SK-N-SH (cell line): ENCODE measurements around the gene HMG20A. TPM values are rescaled to one million over a fixed set of nuclear protein-coding genes. Genes with fewer than 3 reads are reported as not detected.

ENCODE experiments used
- CTCF ChIA-PET: fragments of 300-600, 350-600 bp; formaldehyde crosslinking; extraction: SDS; loops from one replicate; lab custom pipeline; 2021; lab: Yijun Ruan, JAX
- POLR2A ChIA-PET: fragments of 350-600 bp; sonication (Branson Sonifier 250); formaldehyde crosslinking; extraction: SDS; loops from one replicate; lab custom pipeline; 2020; ENCODE audit warnings: antibody characterized with exemption, inconsistent platforms; lab: Yijun Ruan, JAX
- DNase-seq: peaks from one replicate; pipeline ENCODE4 v3.0.0; 2012
- H2AFZ ChIP-seq: fragments of 200-600 bp; sonication (generic); 2 replicates; pipeline ENCODE4 v1.8.1; 2016; ENCODE audit warnings: antibody characterized with exemption, mild to moderate bottlenecking, low read depth
- H3F3A ChIP-seq: fragments of 200-600 bp; sonication (generic); replicated peaks from 2 replicates; pipeline ENCODE3; 2016; ENCODE audit warnings: antibody characterized with exemption, mild to moderate bottlenecking; ENCODE audit not compliant: insufficient read depth
- H3K27ac ChIP-seq, 2 experiments: fragments of 200-500 bp in 1 of 2; fragments of 200-600 bp in 1 of 2; sonication (Bioruptor generic) in 1 of 2; sonication (generic), shearing (Covaris generic) in 1 of 2; 2 replicates each; pipeline versions ENCODE4 v1.5.1 to v1.6.1; 2014 to 2016; ENCODE audit warnings: low read depth in 2 of 2, inconsistent platforms in 1 of 2, low read length in 1 of 2, mild to moderate bottlenecking in 1 of 2, mixed read lengths in 1 of 2
- H3K27me3 ChIP-seq: fragments of 200-600 bp; sonication (generic), shearing (Covaris generic); 2 replicates; pipeline ENCODE4 v1.6.1; 2016; ENCODE audit warnings: mixed run types; ENCODE audit not compliant: insufficient read depth
- H3K36me3 ChIP-seq, 2 experiments: fragments of 200-500 bp in 1 of 2; fragments of 200-600 bp in 1 of 2; sonication (Bioruptor generic) in 1 of 2; sonication (generic) in 1 of 2; replicated peaks in 1 of 2; 2 replicates each; pipeline versions ENCODE3 to v1.5.1; 2014 to 2016; ENCODE audit warnings: low read length in 1 of 2, mild to moderate bottlenecking in 1 of 2; ENCODE audit not compliant: insufficient read depth in 2 of 2, control insufficient read depth in 1 of 2
- H3K4me1 ChIP-seq, 2 experiments: fragments of 200-500 bp in 1 of 2; fragments of 200-600 bp in 1 of 2; sonication (Bioruptor generic) in 1 of 2; sonication (generic), shearing (Covaris generic) in 1 of 2; 2 replicates each; pipeline versions ENCODE4 v1.5.1 to v1.6.1; 2014 to 2016; ENCODE audit warnings: low read depth in 1 of 2, low read length in 1 of 2, mixed run types in 1 of 2; ENCODE audit not compliant: insufficient read depth in 2 of 2, control insufficient read depth in 1 of 2
- H3K4me2 ChIP-seq: fragments of 200-600 bp; sonication (generic), shearing (Covaris generic); 2 replicates; pipeline ENCODE4 v1.6.1; 2017; ENCODE audit warnings: mixed run types
- H3K4me3 ChIP-seq, 2 experiments: fragments of 200-500 bp in 1 of 2; fragments of 200-600 bp in 1 of 2; sonication (Bioruptor generic) in 1 of 2; sonication (generic), shearing (Covaris generic) in 1 of 2; 2 replicates each; pipeline versions ENCODE4 v1.5.1 to v1.8.1; 2014 to 2016; ENCODE audit warnings: low read depth in 2 of 2, inconsistent platforms in 1 of 2, low read length in 1 of 2, mild to moderate bottlenecking in 1 of 2, mixed read lengths in 1 of 2, moderate library complexity in 1 of 2
- H3K79me2 ChIP-seq: fragments of 200-600 bp; sonication (generic); 2 replicates; pipeline ENCODE4 v1.8.1; 2017; ENCODE audit warnings: mild to moderate bottlenecking; ENCODE audit not compliant: insufficient read depth
- H3K9ac ChIP-seq: fragments of 200-600 bp; sonication (generic); 2 replicates; pipeline ENCODE4 v1.6.1; 2017; ENCODE audit warnings: mixed run types
- H3K9me2 ChIP-seq: fragments of 200-600 bp; sonication (generic); 2 replicates; pipeline ENCODE4 v1.6.1; 2017; ENCODE audit warnings: mixed run types
- H3K9me3 ChIP-seq: fragments of 200-600 bp; sonication (generic); 2 replicates; pipeline ENCODE4 v1.6.1; 2017; ENCODE audit warnings: mixed run types, mild to moderate bottlenecking, moderate library complexity
- H4K20me1 ChIP-seq: fragments of 200-600 bp; sonication (generic); 2 replicates; pipeline ENCODE4 v1.6.1; 2017; ENCODE audit warnings: mild to moderate bottlenecking, mixed run types; ENCODE audit not compliant: insufficient read depth
- CHD2 ChIP-seq: fragments of 150-350 bp; IDR thresholded peaks from 2 replicates; pipeline ENCODE4 v1.6.1; 2018; ENCODE audit warnings: low read length; ENCODE audit not compliant: partially characterized antibody
- ELF1 ChIP-seq: IDR thresholded peaks from 2 replicates; pipeline ENCODE4 v1.4.0; 2012
- FOXJ3 ChIP-seq: sonication (generic); formaldehyde crosslinking; IDR thresholded peaks from 2 replicates; pipeline ENCODE4 v1.5.1; 2020; ENCODE audit warnings: mild to moderate bottlenecking, missing genetic modification reagents
- MXI1 ChIP-seq: IDR thresholded peaks from 2 replicates; pipeline ENCODE4 v1.6.1; 2012; ENCODE audit warnings: mild to moderate bottlenecking, low read depth, low read length, improper control_type of control experiment
- NRF1 ChIP-seq: IDR thresholded peaks from 2 replicates; pipeline ENCODE4 v1.6.1; 2012; ENCODE audit warnings: low read depth, mild to moderate bottlenecking, low read length
- POLR2AphosphoS5 ChIP-seq: IDR thresholded peaks from 2 replicates; pipeline ENCODE4 v1.6.1; 2012; ENCODE audit warnings: low read depth, low read length
- RAD21 ChIP-seq: IDR thresholded peaks from 2 replicates; pipeline ENCODE4 v1.6.1; 2012; ENCODE audit warnings: mild to moderate bottlenecking, low read length
- RFX5 ChIP-seq: IDR thresholded peaks from 2 replicates; pipeline ENCODE4 v1.6.1; 2012; ENCODE audit warnings: mild to moderate bottlenecking, improper control_type of control experiment, low read length
- RXRA ChIP-seq: IDR thresholded peaks from 2 replicates; pipeline ENCODE4 v1.4.0; 2012; ENCODE audit warnings: low read depth, mild to moderate bottlenecking, borderline replicate concordance
- TAF1 ChIP-seq: IDR thresholded peaks from 2 replicates; pipeline ENCODE4 v1.6.1; 2012; ENCODE audit warnings: low read depth, mild to moderate bottlenecking, low read length, moderate library complexity, borderline replicate concordance
- WGBS: methylation state at CpG from one replicate; pipeline ENCODE4 v1.1.6; 2017; ENCODE audit warnings: low lambda C conversion rate; 5-methylcytosine and 5-hydroxymethylcytosine counted together
- polyA plus RNA-seq, 3 experiments: library from polyadenylated mRNA; depleted of rRNA; stranded (reverse); fragments of >200 nt; gene quantifications; 2 replicates each; pipeline ENCODE4 v1.2.3, GENCODE V29; 2012
- TF ChIP-seq, protein P1 (sequence below): IDR thresholded peaks from 2 replicates; pipeline ENCODE4 v1.6.1; 2012; ENCODE audit warnings: mild to moderate bottlenecking, low read depth, low read length, moderate library complexity
- TF ChIP-seq, protein P2 (sequence below): IDR thresholded peaks from 2 replicates; pipeline ENCODE4 v1.4.0; 2012; ENCODE audit warnings: low read depth
- TF ChIP-seq, protein P3 (sequence below): IDR thresholded peaks from 2 replicates; pipeline ENCODE4 v1.4.0; 2012; ENCODE audit warnings: low read depth, borderline replicate concordance
- TF ChIP-seq, protein P4 (sequence below): IDR thresholded peaks from 2 replicates; pipeline ENCODE4; 2012
- TF ChIP-seq, protein P5 (sequence below): fragments of 150-350 bp; IDR thresholded peaks from 2 replicates; pipeline ENCODE4 v1.6.1; 2016; ENCODE audit warnings: mild to moderate bottlenecking, low read depth, low read length

Gene HMG20A
- polyA plus RNA-seq, 1 of the 3 experiments (the other 2 are of a cell fraction) = 27.7 TPM

DNA sequence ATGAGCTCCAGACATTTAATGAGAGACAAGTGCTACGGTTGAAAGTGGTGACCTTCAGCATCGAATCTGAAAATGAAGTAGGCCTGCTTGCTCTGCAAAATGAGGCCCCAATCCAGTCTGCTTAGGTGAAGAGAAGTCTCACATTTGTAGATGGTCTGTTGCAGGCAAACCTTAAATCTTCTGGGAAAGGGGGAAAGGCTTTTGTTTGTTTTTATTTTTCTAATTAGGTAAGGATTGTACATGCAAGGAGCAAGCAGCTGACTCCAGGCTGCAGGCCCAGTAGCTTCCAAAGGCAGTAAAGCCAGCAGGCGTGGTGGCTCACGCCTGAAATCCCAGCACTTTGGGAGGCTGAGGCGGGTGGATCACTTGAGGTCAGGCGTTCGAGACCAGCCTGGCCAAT lies 74.3 kb downstream of the HMG20A start (continued):
- TF ChIP-seq, protein P1, sequence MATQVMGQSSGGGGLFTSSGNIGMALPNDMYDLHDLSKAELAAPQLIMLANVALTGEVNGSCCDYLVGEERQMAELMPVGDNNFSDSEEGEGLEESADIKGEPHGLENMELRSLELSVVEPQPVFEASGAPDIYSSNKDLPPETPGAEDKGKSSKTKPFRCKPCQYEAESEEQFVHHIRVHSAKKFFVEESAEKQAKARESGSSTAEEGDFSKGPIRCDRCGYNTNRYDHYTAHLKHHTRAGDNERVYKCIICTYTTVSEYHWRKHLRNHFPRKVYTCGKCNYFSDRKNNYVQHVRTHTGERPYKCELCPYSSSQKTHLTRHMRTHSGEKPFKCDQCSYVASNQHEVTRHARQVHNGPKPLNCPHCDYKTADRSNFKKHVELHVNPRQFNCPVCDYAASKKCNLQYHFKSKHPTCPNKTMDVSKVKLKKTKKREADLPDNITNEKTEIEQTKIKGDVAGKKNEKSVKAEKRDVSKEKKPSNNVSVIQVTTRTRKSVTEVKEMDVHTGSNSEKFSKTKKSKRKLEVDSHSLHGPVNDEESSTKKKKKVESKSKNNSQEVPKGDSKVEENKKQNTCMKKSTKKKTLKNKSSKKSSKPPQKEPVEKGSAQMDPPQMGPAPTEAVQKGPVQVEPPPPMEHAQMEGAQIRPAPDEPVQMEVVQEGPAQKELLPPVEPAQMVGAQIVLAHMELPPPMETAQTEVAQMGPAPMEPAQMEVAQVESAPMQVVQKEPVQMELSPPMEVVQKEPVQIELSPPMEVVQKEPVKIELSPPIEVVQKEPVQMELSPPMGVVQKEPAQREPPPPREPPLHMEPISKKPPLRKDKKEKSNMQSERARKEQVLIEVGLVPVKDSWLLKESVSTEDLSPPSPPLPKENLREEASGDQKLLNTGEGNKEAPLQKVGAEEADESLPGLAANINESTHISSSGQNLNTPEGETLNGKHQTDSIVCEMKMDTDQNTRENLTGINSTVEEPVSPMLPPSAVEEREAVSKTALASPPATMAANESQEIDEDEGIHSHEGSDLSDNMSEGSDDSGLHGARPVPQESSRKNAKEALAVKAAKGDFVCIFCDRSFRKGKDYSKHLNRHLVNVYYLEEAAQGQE = no peak
- TF ChIP-seq RXRA = no peak
- TF ChIP-seq, protein P2, sequence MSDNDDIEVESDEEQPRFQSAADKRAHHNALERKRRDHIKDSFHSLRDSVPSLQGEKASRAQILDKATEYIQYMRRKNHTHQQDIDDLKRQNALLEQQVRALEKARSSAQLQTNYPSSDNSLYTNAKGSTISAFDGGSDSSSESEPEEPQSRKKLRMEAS = no peak
- TF ChIP-seq CHD2 = no peak
- no peak for TF ChIP-seq RAD21
- TF ChIP-seq FOXJ3 (CRISPR knock-in tag) = no peak
- TF ChIP-seq ELF1 = no peak
- TF ChIP-seq, all 33 proteins: peak for 0

DNA sequence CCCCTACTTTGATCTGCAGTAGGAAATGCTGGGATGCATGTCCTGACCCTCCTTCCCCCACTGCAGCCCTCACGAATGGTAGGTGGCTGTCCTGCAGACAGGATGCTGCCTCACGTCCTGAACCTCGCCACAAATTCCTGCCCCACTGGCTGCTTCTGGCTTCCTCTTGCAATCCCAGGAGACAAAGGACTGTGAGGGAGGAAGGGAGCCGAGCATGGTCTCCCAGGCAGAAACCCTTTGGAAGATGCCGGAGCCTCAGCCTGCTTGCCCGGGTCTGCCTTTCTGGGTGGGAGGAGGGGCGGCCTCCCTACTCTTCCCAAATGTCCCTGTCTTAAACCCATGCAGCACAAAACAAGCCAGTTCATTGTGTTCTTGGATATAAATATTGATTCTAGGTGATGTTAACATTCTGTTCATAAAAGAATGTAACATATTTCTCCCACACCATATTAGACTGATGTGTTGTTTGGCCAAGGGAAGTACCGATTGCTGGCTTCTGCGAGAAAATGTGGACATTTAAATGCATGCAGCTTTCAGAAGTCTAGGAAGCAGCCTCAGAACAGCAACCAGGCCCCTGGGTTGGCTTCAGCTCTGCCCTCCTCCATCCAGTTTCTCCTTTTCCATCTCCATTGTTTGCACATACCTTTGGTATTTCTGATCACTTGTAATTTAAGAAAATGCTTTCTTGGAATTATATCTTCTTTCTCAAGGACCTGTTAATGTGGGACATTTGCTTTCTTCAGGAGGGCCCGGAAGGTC lies 75.3 kb downstream of the HMG20A start:
- Histone ChIP-seq H3K9me3 (no peaks in the 10 kb centered on the region), H3K9ac (no peak overlapping the region), H3K4me2 (no peak overlapping the region), H2AFZ (no peak overlapping the region), H3K4me3 (no peak overlapping the region), H3F3A (peaks cover 20% of the 10 kb centered on the region), H3K79me2 (no peaks in the 10 kb centered on the region), H4K20me1 (no peaks in the 10 kb centered on the region), H3K27me3 (no peaks in the 10 kb centered on the region), H3K9me2 (no peaks in the 10 kb centered on the region), H3K36me3 (peaks cover 0 to 5% of the 10 kb centered on the region in 2 experiments), H3K4me1 (peaks cover 43 to 44% of the 10 kb centered on the region in 2 experiments), H3K27ac (peak overlapping the region; percentile 75 to 98; a peak in 3 of 4 replicates)
- POLR2A ChIA-PET = interaction anchor here (0.6 to 1.3 kb wide), 2 partner anchors 33 to 48 kb away, joined by 3 read pairs; no protein-coding TSS in a partner anchor
- CTCF ChIA-PET = interaction anchor here (1.0 to 7.1 kb wide), 28 partner anchors 9 to 479 kb away, joined by 3 to 80 read pairs (median 7); partner anchors contain the start of genes HMG20A and PEAK1
- TF ChIP-seq POLR2AphosphoS5 (no peak), NRF1 (no peak), TAF1 (no peak), MXI1 (no peak), RFX5 (no peak), RXRA (no peak)
- TF ChIP-seq, protein P3, sequence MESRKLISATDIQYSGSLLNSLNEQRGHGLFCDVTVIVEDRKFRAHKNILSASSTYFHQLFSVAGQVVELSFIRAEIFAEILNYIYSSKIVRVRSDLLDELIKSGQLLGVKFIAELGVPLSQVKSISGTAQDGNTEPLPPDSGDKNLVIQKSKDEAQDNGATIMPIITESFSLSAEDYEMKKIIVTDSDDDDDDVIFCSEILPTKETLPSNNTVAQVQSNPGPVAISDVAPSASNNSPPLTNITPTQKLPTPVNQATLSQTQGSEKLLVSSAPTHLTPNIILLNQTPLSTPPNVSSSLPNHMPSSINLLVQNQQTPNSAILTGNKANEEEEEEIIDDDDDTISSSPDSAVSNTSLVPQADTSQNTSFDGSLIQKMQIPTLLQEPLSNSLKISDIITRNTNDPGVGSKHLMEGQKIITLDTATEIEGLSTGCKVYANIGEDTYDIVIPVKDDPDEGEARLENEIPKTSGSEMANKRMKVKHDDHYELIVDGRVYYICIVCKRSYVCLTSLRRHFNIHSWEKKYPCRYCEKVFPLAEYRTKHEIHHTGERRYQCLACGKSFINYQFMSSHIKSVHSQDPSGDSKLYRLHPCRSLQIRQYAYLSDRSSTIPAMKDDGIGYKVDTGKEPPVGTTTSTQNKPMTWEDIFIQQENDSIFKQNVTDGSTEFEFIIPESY = no peak
- TF ChIP-seq, protein P4, sequence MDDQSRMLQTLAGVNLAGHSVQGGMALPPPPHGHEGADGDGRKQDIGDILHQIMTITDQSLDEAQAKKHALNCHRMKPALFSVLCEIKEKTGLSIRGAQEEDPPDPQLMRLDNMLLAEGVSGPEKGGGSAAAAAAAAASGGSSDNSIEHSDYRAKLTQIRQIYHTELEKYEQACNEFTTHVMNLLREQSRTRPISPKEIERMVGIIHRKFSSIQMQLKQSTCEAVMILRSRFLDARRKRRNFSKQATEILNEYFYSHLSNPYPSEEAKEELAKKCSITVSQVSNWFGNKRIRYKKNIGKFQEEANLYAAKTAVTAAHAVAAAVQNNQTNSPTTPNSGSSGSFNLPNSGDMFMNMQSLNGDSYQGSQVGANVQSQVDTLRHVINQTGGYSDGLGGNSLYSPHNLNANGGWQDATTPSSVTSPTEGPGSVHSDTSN = no peak
- TF ChIP-seq, protein P5, sequence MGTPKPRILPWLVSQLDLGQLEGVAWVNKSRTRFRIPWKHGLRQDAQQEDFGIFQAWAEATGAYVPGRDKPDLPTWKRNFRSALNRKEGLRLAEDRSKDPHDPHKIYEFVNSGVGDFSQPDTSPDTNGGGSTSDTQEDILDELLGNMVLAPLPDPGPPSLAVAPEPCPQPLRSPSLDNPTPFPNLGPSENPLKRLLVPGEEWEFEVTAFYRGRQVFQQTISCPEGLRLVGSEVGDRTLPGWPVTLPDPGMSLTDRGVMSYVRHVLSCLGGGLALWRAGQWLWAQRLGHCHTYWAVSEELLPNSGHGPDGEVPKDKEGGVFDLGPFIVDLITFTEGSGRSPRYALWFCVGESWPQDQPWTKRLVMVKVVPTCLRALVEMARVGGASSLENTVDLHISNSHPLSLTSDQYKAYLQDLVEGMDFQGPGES = no peak
- DNase-seq = no peak
- 96% methylated on average over 10 of the region's 10 CpGs for WGBS
